ENCODE results near the gene GPER1.
"Not testable (repeated sequence)": the region's sequence is repeated elsewhere in the genome, so short reads cannot be mapped to it uniquely, and the experiment has no call there.

GPER1 gene

GRCh38 chr7:1106063-1106792 lies 18.3 kb downstream of the GPER1 start:
- no peak for DNase-seq

GRCh38 chr7:1106793-1107421 lies 19.0 kb downstream of the GPER1 start:
- DNase-seq = no peak

GRCh38 chr7:1108264-1108920 lies 20.5 kb downstream of the GPER1 start:
- no peak for DNase-seq

- DNase-seq = no peak
Observed at GRCh38 chr7:1109581-1110310, 21.8 kb downstream of the GPER1 start.

GRCh38 chr7:1110358-1110757 lies 22.4 kb downstream of the GPER1 start:
- no peak for DNase-seq

GRCh38 chr7:1111156-1111555 lies 23.2 kb downstream of the GPER1 start:
- DNase-seq = no peak

GRCh38 chr7:1112109-1112508 lies 24.2 kb downstream of the GPER1 start:
- no peak for DNase-seq

- no peak for DNase-seq
Observed at GRCh38 chr7:1112625-1113547, 25.0 kb downstream of the GPER1 start.

- DNase-seq = no peak
Observed at GRCh38 chr7:1113548-1113885, 25.6 kb downstream of the GPER1 start.

- no peak for DNase-seq
Observed at GRCh38 chr7:1114088-1114487, 26.2 kb downstream of the GPER1 start.

- DNase-seq = no peak
Observed at GRCh38 chr7:1114505-1114904, 26.6 kb downstream of the GPER1 start.

GRCh38 chr7:1115171-1116045 lies 27.5 kb downstream of the GPER1 start:
- not testable (repeated sequence) for DNase-seq

- DNase-seq = not testable (repeated sequence)
Observed at GRCh38 chr7:1116383-1117008, 28.6 kb downstream of the GPER1 start.

- no peak for DNase-seq
Observed at GRCh38 chr7:1117321-1117928, 29.5 kb downstream of the GPER1 start.

- no peak for DNase-seq
Observed at GRCh38 chr7:1119201-1119600, 31.3 kb downstream of the GPER1 start.

GRCh38 chr7:1120791-1121190 lies 32.9 kb downstream of the GPER1 start:
- DNase-seq = no peak

GRCh38 chr7:1121476-1121875 lies 33.6 kb downstream of the GPER1 start:
- no peak for DNase-seq

- DNase-seq = no peak
Observed at GRCh38 chr7:1121886-1122831, 34.2 kb downstream of the GPER1 start.

- DNase-seq = no peak
Observed at GRCh38 chr7:1122832-1123501, 35.1 kb downstream of the GPER1 start.

Measured in NCI-H226 (cell line).